ENCODE results near the gene KPNA2.

KPNA2 gene

GRCh38 chr17:68035523-68036303 lies at the start of gene KPNA2:
TSS of gene KPNA2 (plus strand) at chr17:68035735. CDS start at chr17:68037133, 1,398 bp downstream.
- TF ChIP-seq CTCF (IDR thresholded peaks at IDR 0.05): no peak

- no peak for TF ChIP-seq CTCF (IDR thresholded peaks at IDR 0.05)
These were observed 44.6 kb upstream of the KPNA2 start for GRCh38 chr17:67990909-67991308.

- TF ChIP-seq CTCF (IDR thresholded peaks at IDR 0.05): no peak
These were observed 42.9 kb upstream of the KPNA2 start for GRCh38 chr17:67992548-67993152.

- TF ChIP-seq CTCF (IDR thresholded peaks at IDR 0.05): no peak
These were observed 42.2 kb upstream of the KPNA2 start for GRCh38 chr17:67993153-67993997.

- TF ChIP-seq CTCF (IDR thresholded peaks at IDR 0.05): no peak
These were observed 41.6 kb upstream of the KPNA2 start for GRCh38 chr17:67993998-67994361.

GRCh38 chr17:67994817-67995569 lies 40.5 kb upstream of the KPNA2 start:
- TF ChIP-seq CTCF (IDR thresholded peaks at IDR 0.05): no peak
